OCI-LY1 (cell line): ENCODE data around the gene COL11A1.

Experiments
- CTCF ChIP-seq: fragments of 200-600 bp; sonication (generic), shearing (Covaris generic); IDR thresholded peaks from 2 replicates; pipeline ENCODE4 v1.5.1; 2017; ENCODE audit warnings: mild to moderate bottlenecking, antibody characterized with exemption, low read length, moderate library complexity, mixed read lengths
- EZH2 ChIP-seq: fragments of 200-600 bp; sonication (generic), shearing (Covaris generic); IDR thresholded peaks from 2 replicates; pipeline ENCODE4 v1.8.0; 2017; ENCODE audit warnings: borderline replicate concordance, mixed run types, mild to moderate bottlenecking, antibody characterized with exemption, low read length, moderate library complexity, mixed read lengths

- no peak for TF ChIP-seq CTCF
- TF ChIP-seq EZH2: no peak
These were observed 232.6 kb downstream of the COL11A1 start for GRCh38 chr1:102875756-102876155.
